Measurements from ENCODE around the gene B3GAT1. TPM values are rescaled to one million over a fixed set of nuclear protein-coding genes. Genes with fewer than 3 reads are reported as not detected.
"Not testable (repeated sequence)": the region's sequence is repeated elsewhere in the genome, so short reads cannot be mapped to it uniquely, and the experiment has no call there.

Gene B3GAT1
- total RNA-seq, 1 experiment from 2014 or later: 0.43 TPM

GRCh38 chr11:134445601-134446325 lies 33.7 kb upstream of the B3GAT1 start:
- H3K9me3 ChIP-seq: no peaks in the 10 kb centered on the region
- no peak for DNase-seq
- no peaks in the 10 kb centered on the region for H3K36me3 ChIP-seq
- H3K4me3 ChIP-seq: no peak overlapping the region
- no peaks in the 10 kb centered on the region; the same call in 1 of the 2 replicates for H3K27me3 ChIP-seq

DNA sequence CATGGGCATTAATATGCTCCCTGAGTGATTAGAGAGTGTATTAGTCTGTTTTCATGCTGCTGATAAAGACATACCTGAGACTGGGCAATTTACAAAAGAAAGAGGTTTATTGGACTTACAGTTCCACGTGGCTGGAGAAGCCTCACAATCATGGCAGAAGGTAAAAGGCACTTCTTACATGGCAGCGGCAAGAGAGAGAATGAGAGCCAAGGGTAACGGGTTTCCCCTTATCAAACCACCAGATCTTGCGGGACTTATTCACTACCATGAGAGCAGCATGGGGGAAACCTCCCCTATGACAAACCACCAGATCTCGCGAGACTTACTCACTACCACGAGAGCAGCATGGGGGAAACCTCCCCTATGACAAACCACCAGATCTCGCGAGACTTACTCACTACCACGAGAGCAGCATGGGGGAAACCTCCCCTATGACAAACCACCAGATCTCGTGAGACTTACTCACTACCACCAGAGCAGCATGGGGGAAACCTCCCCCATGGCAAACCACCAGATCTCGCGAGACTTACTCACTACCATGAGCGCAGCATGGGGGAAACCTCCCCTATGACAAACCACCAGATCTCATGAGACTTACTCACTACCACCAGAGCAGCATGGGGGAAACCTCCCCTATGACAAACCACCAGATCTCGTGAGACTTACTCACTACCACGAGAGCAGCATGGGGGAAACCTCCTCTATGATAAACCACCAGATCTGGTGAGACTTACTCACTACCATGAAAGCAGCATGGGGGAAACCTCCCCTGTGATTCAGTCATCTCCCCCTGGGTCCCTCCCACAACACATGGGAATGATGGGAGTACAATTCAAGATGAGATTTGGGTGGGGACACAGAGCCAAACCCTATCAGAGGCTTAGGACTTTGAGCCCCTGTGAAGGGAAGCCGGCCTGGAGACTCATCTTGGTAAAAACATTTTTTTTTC lies 32.4 kb upstream of the B3GAT1 start:
- H3K4me3 ChIP-seq, H3K36me3 ChIP-seq, DNase-seq, H3K9me3 ChIP-seq, H3K27me3 ChIP-seq: not testable (repeated sequence)

DNA sequence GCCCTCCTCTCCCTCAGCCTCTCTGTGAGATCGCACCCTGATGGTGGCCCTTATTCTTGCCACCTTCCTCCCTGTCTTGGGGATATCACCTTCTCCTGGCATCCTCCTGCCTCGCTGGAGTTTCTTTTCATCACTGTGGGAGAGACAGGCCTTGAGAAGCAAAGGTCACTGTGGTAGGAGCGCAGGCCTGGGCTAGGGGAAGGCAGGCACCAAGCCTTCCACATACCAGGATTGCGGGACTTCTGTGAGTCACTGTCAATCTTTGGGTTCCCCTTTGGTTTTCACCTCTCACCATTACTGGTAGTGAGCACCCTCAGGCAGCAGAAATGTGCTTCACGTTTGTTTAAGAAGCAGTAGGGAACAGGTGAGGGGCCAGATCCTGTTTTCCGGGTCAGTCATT lies 31.2 kb upstream of the B3GAT1 start:
- DNase-seq: no peak
- Histone ChIP-seq H3K9me3 (no peaks in the 10 kb centered on the region), H3K27me3 (no peaks in the 10 kb centered on the region; the same call in 1 of the 2 replicates), H3K4me3 (no peak overlapping the region), H3K36me3 (no peaks in the 10 kb centered on the region)

DNA sequence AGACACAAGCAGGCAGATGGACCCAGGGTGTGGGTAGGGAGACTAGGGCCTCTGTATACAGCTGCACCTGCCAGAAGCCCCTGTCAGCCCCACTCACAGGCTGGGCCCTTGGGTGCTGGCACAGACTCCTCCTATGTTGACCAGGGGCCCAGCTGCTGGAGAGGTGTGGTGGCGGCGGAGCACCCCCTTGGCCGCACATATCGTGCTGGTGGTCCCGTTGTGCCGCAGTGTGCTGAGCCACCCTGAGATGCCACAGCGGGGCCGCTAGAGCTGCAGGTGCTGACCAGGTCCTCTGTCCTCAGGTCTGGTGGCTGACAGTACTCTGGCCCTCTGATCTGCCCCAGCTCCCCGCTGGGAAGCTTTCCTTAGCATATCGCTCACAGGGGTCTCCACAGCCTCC lies 30.2 kb upstream of the B3GAT1 start:
- no peaks in the 10 kb centered on the region; the same call in 1 of the 2 replicates for H3K27me3 ChIP-seq

DNA sequence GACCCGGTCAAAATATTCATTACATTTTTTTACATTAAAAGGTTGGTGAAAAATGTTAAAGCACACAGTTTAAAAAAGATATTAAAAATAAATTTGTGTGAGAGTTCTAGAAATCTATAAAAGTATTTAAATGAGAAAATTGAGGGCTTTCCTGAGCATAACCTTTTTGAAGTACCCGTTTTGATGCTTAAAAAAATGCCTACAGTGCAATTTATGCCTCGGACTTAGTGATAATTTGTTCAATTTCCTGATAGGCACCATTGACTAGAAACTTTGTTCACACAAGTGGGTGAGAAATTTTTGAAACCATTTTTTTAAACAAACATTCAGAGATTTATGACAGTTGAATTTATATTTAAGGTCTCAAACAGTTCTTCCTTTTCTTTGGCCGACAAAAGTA lies 29.7 kb upstream of the B3GAT1 start:
- Histone ChIP-seq H3K9me3 (no peaks in the 10 kb centered on the region), H3K4me3 (no peak overlapping the region), H3K27me3 (no peaks in the 10 kb centered on the region; the same call in 1 of the 2 replicates), H3K36me3 (no peaks in the 10 kb centered on the region)
- DNase-seq: no peak

More for the DNA sequence above, 30.2 kb upstream of the B3GAT1 start:
- Histone ChIP-seq H3K36me3 (no peaks in the 10 kb centered on the region), H3K4me3 (no peak overlapping the region), H3K9me3 (no peaks in the 10 kb centered on the region)
- DNase-seq: no peak

- no peak for DNase-seq
- no peaks in the 10 kb centered on the region for H3K9me3 ChIP-seq
- H3K4me3 ChIP-seq: no peak overlapping the region
- no peaks in the 10 kb centered on the region for H3K36me3 ChIP-seq
- H3K27me3 ChIP-seq: no peaks in the 10 kb centered on the region; the same call in 1 of the 2 replicates
Observed at GRCh38 chr11:134441281-134441680, 29.2 kb upstream of the B3GAT1 start.

GRCh38 chr11:134440851-134441250 lies 28.8 kb upstream of the B3GAT1 start:
- no peak overlapping the region for H3K4me3 ChIP-seq
- no peak for DNase-seq
- H3K27me3 ChIP-seq: no peaks in the 10 kb centered on the region; the same call in 1 of the 2 replicates
- no peaks in the 10 kb centered on the region for H3K36me3 ChIP-seq
- no peaks in the 10 kb centered on the region for H3K9me3 ChIP-seq

- Histone ChIP-seq H3K27me3 (no peaks in the 10 kb centered on the region), H3K4me3 (no peak overlapping the region), H3K36me3 (no peaks in the 10 kb centered on the region), H3K9me3 (no peaks in the 10 kb centered on the region)
- DNase-seq: no peak
Observed at GRCh38 chr11:134438542-134439537, 26.8 kb upstream of the B3GAT1 start.

DNA sequence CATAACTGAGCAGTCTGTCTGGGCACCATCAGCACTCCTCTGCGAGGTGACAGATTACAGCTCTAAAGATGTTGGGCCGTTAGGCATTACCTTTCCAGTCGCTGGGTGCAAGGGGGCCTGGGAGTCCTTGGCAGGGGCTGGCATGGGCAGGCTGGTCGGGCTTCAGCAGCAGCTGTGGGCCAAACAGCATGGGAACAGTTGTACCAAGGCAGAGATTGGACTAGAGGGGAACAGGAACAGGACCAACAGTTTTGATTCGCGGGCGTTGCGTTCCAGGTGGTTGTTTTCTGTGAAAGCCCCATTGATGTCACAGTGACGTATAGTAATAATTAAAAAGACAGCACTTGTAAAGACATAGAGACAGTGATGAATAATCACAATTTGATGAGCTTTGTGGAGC lies 25.8 kb upstream of the B3GAT1 start:
- Histone ChIP-seq H3K4me3 (no peak overlapping the region), H3K36me3 (no peaks in the 10 kb centered on the region), H3K9me3 (no peaks in the 10 kb centered on the region), H3K27me3 (no peaks in the 10 kb centered on the region)
- no peak for DNase-seq

DNA sequence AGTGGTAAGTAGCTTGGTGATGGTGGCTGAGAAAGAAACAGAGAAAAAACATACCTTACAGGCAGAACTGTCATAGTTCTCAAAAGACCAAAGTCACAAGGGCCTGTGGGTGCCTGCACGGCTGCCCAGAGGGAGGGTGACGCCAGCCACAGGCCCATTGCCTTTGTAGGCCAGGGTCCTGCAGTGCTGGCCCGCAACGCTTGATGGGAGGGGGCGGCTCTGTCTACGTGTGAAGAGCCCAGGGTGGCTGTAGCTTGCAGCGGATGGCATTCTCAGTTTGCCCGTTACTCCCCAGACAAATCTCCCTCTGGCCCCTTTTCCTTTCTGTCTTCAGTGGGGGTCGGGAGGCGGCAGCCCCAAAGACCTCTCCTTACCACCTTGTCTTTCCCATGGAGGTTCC lies 24.7 kb upstream of the B3GAT1 start:
- H3K4me3 ChIP-seq: no peak overlapping the region
- H3K27me3 ChIP-seq: no peaks in the 10 kb centered on the region
- no peaks in the 10 kb centered on the region for H3K9me3 ChIP-seq
- DNase-seq: no peak
- H3K36me3 ChIP-seq: no peaks in the 10 kb centered on the region

DNA sequence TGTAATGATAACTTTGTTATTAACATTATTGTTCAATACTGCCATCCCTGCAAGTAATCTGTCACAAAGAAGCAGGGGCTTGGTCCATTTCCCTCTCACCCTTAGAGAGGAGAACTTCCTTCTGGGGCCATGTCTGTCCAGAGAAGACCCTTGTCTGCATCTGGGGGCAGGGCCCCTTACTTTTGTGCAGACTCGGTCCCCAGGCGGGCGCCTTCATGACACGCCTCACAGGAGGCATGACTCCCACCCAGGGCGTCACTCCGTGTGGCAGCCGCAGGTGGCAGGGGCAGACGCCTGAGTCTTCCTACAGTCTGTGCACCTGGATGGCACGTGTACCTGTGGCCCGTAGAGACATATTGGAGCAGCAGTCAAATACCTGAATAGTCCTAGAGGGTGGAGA lies 21.8 kb upstream of the B3GAT1 start:
- no peak for DNase-seq
- H3K4me3 ChIP-seq: no peak overlapping the region
- no peaks in the 10 kb centered on the region for H3K9me3 ChIP-seq
- H3K27me3 ChIP-seq: no peaks in the 10 kb centered on the region
- H3K36me3 ChIP-seq: no peaks in the 10 kb centered on the region

GRCh38 chr11:134433251-134433650 lies 21.2 kb upstream of the B3GAT1 start:
- Histone ChIP-seq H3K9me3 (no peaks in the 10 kb centered on the region), H3K27me3 (no peaks in the 10 kb centered on the region), H3K36me3 (no peaks in the 10 kb centered on the region), H3K4me3 (no peak overlapping the region)
- no peak for DNase-seq

DNA sequence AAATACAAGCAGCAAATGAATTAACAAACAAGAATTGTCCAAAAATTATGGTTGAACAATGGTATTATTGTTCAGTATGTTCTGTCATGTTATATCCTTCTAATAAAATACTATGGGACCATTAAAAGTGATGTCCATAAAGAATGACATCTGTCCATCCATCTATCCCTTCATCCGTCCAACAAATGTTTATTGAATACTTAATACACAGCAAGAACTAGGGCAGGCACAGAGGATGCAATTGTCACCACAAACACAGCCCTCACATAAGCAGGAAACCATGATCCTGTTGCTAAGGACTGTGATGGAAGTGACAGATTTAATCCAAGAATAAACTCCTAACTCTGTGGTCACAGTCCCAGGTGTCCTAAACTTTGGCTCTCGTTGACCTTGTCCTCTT lies 20.7 kb upstream of the B3GAT1 start:
- DNase-seq: no peak
- no peak overlapping the region for H3K4me3 ChIP-seq
- H3K27me3 ChIP-seq: no peaks in the 10 kb centered on the region
- no peaks in the 10 kb centered on the region for H3K9me3 ChIP-seq
- no peaks in the 10 kb centered on the region for H3K36me3 ChIP-seq

DNA sequence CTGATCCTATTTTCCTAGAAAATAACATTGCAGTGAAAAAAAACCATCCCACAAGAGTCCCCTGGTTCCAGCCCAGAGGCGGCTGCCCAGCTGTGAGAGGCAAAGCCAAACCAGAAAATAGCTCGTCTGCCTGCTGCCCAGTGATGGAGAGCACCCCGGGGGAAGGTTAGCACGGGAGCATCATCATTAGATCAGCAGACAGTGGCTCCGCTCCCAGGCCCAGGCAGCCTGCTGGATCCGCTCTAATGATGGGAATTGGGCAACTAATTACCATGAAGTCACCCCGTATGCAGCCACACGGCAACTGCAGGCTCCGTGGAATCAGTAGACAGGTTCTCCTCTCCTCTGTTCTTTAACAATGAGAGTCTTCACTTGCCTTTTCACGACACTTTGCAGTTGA lies 17.1 kb upstream of the B3GAT1 start:
- Histone ChIP-seq H3K27me3 (no peaks in the 10 kb centered on the region), H3K9me3 (no peaks in the 10 kb centered on the region), H3K4me3 (no peak overlapping the region), H3K36me3 (no peaks in the 10 kb centered on the region)
- DNase-seq: no peak

- no peaks in the 10 kb centered on the region for H3K36me3 ChIP-seq
- no peaks in the 10 kb centered on the region for H3K9me3 ChIP-seq
- DNase-seq: no peak
- no peak overlapping the region for H3K4me3 ChIP-seq
- H3K27me3 ChIP-seq: no peaks in the 10 kb centered on the region
Observed at GRCh38 chr11:134425816-134426536, 13.9 kb upstream of the B3GAT1 start.

- no peaks in the 10 kb centered on the region for H3K9me3 ChIP-seq
- no peak for DNase-seq
- H3K36me3 ChIP-seq: no peaks in the 10 kb centered on the region
- no peak overlapping the region for H3K4me3 ChIP-seq
- H3K27me3 ChIP-seq: no peaks in the 10 kb centered on the region
Observed at GRCh38 chr11:134425413-134425812, 13.4 kb upstream of the B3GAT1 start.
